DND-41 (cell line): ENCODE results near the gene CABLES2.

Experiments used
- ATAC-seq: fragments of 200-7000 bp; cut with Tn5 transposase; 3 replicates; pipeline ENCODE4 v1.9.1; 2021; ENCODE audit warnings: low read depth; ENCODE audit not compliant: insufficient read depth
- DNase-seq: peaks from one replicate; pipeline ENCODE4 v3.0.0-alpha.2; 2020
- H2AFZ ChIP-seq: 2 replicates; pipeline ENCODE4 v1.6.0; 2012; ENCODE audit warnings: low read depth, low read length
- H3K27ac ChIP-seq: 2 replicates; pipeline ENCODE4 v1.5.1; 2012; ENCODE audit warnings: low read length, inconsistent platforms
- H3K27me3 ChIP-seq: fragments of 200-600 bp; sonication (generic); 2 replicates; pipeline ENCODE4 v1.6.0; 2012; ENCODE audit warnings: low read length, mild to moderate bottlenecking, inconsistent platforms; ENCODE audit not compliant: insufficient read depth, poor library complexity
- H3K36me3 ChIP-seq: 2 replicates; pipeline ENCODE4 v1.5.1; 2012; ENCODE audit warnings: low read length, inconsistent platforms; ENCODE audit not compliant: insufficient read depth
- H3K4me1 ChIP-seq: 2 replicates; pipeline ENCODE4 v1.5.1; 2012; ENCODE audit warnings: mild to moderate bottlenecking, low read length; ENCODE audit not compliant: insufficient read depth
- H3K4me2 ChIP-seq: 2 replicates; pipeline ENCODE4 v1.6.0; 2012; ENCODE audit warnings: mild to moderate bottlenecking, moderate library complexity, low read length, inconsistent platforms; ENCODE audit not compliant: insufficient read depth
- H3K4me3 ChIP-seq, 2 experiments: fragments of 200-600 bp in 1 of 2; shearing (Covaris generic) in 1 of 2; 2 replicates each; pipeline ENCODE4 v1.5.1; 2012 to 2016; ENCODE audit warnings: inconsistent platforms in 2 of 2, low read length in 2 of 2, mild to moderate bottlenecking in 2 of 2, low read depth in 1 of 2, moderate library complexity in 1 of 2
- H3K79me2 ChIP-seq: 2 replicates; pipeline ENCODE4 v1.6.0; 2012; ENCODE audit warnings: low read length, inconsistent platforms; ENCODE audit not compliant: insufficient read depth
- H3K9ac ChIP-seq: 2 replicates; pipeline ENCODE4 v1.6.0; 2012; ENCODE audit warnings: low read depth, mild to moderate bottlenecking, inconsistent platforms, low read length, moderate library complexity
- H3K9me3 ChIP-seq: 2 replicates; pipeline ENCODE4 v1.5.1; 2012; ENCODE audit warnings: low read length, moderate library complexity, mild to moderate bottlenecking, inconsistent platforms; ENCODE audit not compliant: insufficient read depth, severe bottlenecking
- H4K20me1 ChIP-seq: 2 replicates; pipeline ENCODE4 v1.6.0; 2012; ENCODE audit warnings: low read length; ENCODE audit not compliant: insufficient read depth
- EZH2 ChIP-seq: IDR thresholded peaks from 3 replicates; pipeline ENCODE4 v1.6.1; 2012; ENCODE audit warnings: borderline replicate concordance, low read depth, mild to moderate bottlenecking, moderate library complexity, low read length, inconsistent platforms; ENCODE audit not compliant: severe bottlenecking
- TF ChIP-seq, protein P1 (sequence below): IDR thresholded peaks from 2 replicates; pipeline ENCODE4 v1.5.1; 2012; ENCODE audit warnings: borderline replicate concordance, low read length, moderate library complexity, mild to moderate bottlenecking; ENCODE audit not compliant: poor library complexity, severe bottlenecking; ENCODE audit errors: extremely low read depth

Gene CABLES2

GRCh38 chr20:62425281-62426058, 18.4 kb upstream of the CABLES2 start:
- ATAC-seq (no peak), DNase-seq (no peak)
- no peaks in the 10 kb centered on the region for H3K9me3 ChIP-seq
- H3K36me3 ChIP-seq = no peaks in the 10 kb centered on the region
- H2AFZ ChIP-seq = no peak overlapping the region
- no peaks in the 10 kb centered on the region for H3K4me1 ChIP-seq
- H4K20me1 ChIP-seq = peaks cover 15% of the 10 kb centered on the region
- no peaks in the 10 kb centered on the region for H3K79me2 ChIP-seq
- no peak overlapping the region for H3K4me3 ChIP-seq
- TF ChIP-seq EZH2 = no peak
- TF ChIP-seq, protein P1, sequence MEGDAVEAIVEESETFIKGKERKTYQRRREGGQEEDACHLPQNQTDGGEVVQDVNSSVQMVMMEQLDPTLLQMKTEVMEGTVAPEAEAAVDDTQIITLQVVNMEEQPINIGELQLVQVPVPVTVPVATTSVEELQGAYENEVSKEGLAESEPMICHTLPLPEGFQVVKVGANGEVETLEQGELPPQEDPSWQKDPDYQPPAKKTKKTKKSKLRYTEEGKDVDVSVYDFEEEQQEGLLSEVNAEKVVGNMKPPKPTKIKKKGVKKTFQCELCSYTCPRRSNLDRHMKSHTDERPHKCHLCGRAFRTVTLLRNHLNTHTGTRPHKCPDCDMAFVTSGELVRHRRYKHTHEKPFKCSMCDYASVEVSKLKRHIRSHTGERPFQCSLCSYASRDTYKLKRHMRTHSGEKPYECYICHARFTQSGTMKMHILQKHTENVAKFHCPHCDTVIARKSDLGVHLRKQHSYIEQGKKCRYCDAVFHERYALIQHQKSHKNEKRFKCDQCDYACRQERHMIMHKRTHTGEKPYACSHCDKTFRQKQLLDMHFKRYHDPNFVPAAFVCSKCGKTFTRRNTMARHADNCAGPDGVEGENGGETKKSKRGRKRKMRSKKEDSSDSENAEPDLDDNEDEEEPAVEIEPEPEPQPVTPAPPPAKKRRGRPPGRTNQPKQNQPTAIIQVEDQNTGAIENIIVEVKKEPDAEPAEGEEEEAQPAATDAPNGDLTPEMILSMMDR = no peak
- H3K4me2 ChIP-seq = no peak overlapping the region
- no peaks in the 10 kb centered on the region for H3K27me3 ChIP-seq
- H3K27ac ChIP-seq = no peak overlapping the region
- no peak overlapping the region for H3K9ac ChIP-seq

DNA sequence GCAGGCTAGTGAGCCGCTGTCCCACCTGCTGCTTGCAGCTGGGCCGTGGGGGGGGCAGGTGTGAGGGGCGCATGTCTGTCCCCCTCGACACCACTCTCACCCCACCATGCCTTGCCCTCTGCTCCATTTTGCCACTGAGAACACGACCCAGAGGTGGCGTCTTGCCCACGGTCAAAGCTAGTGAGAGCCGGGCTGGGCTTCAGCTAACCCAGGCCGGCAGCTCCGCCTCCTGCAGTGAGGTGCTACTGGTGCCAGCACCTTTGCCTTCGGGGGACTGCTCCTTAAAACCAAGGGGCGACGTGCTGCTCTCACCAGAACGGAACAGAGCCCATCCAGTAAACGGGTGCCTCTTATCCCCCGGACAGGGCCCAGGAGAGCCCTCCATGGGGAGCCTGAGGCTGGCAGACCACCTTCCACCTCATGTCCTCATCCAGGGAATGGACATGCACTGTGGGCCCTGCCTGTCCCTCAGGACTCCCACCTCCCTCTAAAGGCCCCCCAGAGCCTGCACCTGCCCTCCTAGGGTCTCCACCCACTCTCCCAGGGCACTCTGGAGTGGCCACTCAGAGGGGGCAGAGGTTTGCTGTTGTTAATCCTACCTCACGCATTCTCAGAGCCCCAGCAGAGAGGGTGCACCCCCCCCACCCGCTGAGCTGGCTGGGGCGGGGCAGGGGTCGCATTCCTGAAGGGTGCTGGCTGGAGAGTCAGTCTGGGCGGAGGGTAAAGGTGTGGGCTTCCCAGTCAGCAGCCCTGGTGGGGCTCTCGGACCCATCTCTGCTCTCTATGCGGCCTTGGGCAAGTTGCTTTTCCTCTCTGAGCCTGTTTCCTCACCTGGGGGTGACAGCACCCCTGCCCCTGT, 17.4 kb upstream of the CABLES2 start:
- Histone ChIP-seq H3K4me3 (no peak overlapping the region), H3K27ac (no peak overlapping the region), H3K9me3 (no peaks in the 10 kb centered on the region), H3K36me3 (no peaks in the 10 kb centered on the region), H4K20me1 (peaks cover 15% of the 10 kb centered on the region), H3K4me2 (no peak overlapping the region), H3K79me2 (no peaks in the 10 kb centered on the region), H2AFZ (no peak overlapping the region), H3K4me1 (no peaks in the 10 kb centered on the region), H3K9ac (no peak overlapping the region), H3K27me3 (no peaks in the 10 kb centered on the region)
- ATAC-seq = no peak
- TF ChIP-seq EZH2 = no peak
- TF ChIP-seq, protein P1 = no peak
- no peak for DNase-seq

- Histone ChIP-seq H2AFZ (no peak overlapping the region), H3K9me3 (no peaks in the 10 kb centered on the region), H3K27me3 (no peaks in the 10 kb centered on the region), H3K4me1 (no peaks in the 10 kb centered on the region), H3K4me2 (no peak overlapping the region), H3K27ac (no peak overlapping the region), H3K79me2 (no peaks in the 10 kb centered on the region), H4K20me1 (peaks cover 15% of the 10 kb centered on the region), H3K4me3 (no peak overlapping the region), H3K36me3 (no peaks in the 10 kb centered on the region), H3K9ac (no peak overlapping the region)
- no peak for ATAC-seq
- no peak for DNase-seq
- TF ChIP-seq, protein P1 = no peak
- TF ChIP-seq EZH2 = no peak
Observed at GRCh38 chr20:62423326-62423706, 16.2 kb upstream of the CABLES2 start.
